Activated CD8-positive, alpha-beta T cell treated with anti-CD3 and anti-CD28 coated beads for 36 hours (primary cell): ENCODE measurements around the gene MTM1. TPM values are rescaled to one million over a fixed set of nuclear protein-coding genes. Genes with fewer than 3 reads are reported as not detected.

Experiments used
- ATAC-seq: fragments of 200-7000 bp; cut with Tn5 transposase; one replicate; pipeline ENCODE4 v1.10.0; 2021; ENCODE audit warnings: mild to moderate bottlenecking, moderate library complexity
- CTCF ChIA-PET: fragments of 350-600 bp; sonication (Branson Sonifier 250); formaldehyde crosslinking; loops from one replicate; lab custom pipeline; 2021; ENCODE audit warnings: antibody characterized with exemption; lab: Charles Lee
- POLR2A ChIA-PET: fragments of 350-600 bp; sonication (Branson Sonifier 250); formaldehyde crosslinking; loops from one replicate; lab custom pipeline; 2021; ENCODE audit warnings: antibody characterized with exemption; lab: Charles Lee
- DNase-seq: peaks from one replicate; pipeline ENCODE4 v3.0.0-alpha.2; 2020
- H3K27ac Mint-ChIP-seq: one replicate; pipeline ENCODE4 v1.8.0; 2021; ENCODE audit warnings: mild to moderate bottlenecking, mixed read lengths
- H3K27me3 Mint-ChIP-seq: one replicate; pipeline ENCODE4 v1.8.0; 2021; ENCODE audit warnings: mixed read lengths
- H3K36me3 Mint-ChIP-seq: one replicate; pipeline ENCODE4 v1.8.0; 2021; ENCODE audit warnings: low read depth, mixed read lengths
- H3K4me1 Mint-ChIP-seq: one replicate; pipeline ENCODE4 v1.8.0; 2021; ENCODE audit warnings: low read depth, mixed read lengths
- H3K4me3 Mint-ChIP-seq: one replicate; pipeline ENCODE4 v1.8.0; 2021; ENCODE audit warnings: mild to moderate bottlenecking, moderate library complexity, mixed read lengths
- H3K9me3 Mint-ChIP-seq: one replicate; pipeline ENCODE4 v1.8.0; 2021; ENCODE audit warnings: mixed read lengths
- intact Hi-C: fragments of 100-400 bp; cut with micrococcal nuclease; formaldehyde crosslinking; loops from one replicate; pipeline ENCODE4 v1.10.0; 2022
- total RNA-seq, 2 experiments: library from RNA; stranded (reverse); gene quantifications; one replicate each; pipeline ENCODE4 v1.2.3, GENCODE V29; 2021
- TF ChIP-seq, protein P1 (sequence below): fragments of 200-600 bp; IDR thresholded peaks from one replicate; pipeline ENCODE4 v1.8.0; 2022; ENCODE audit warnings: antibody characterized with exemption, mild to moderate bottlenecking

MTM1 gene
- total RNA-seq, 2 experiments from 2014 or later: 9.6 to 11.6 TPM

DNA sequence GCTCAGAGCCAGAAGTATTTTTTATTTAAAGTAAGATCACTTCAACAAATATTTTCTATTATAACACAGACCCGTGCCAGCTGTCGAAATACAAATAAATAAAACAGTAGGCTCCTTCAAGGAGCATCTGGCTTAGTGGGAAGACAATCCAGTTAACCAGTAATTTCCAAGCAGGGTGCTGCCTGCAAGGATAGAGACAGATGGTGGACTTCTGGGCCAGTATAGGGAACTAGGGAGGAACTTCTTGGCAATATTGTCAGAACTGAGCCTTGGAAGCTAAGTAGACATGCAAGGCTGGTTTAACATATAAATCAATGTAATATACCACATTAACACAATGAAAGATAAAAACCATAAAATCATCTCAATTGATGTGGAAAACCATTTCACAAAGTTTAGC lies 107.8 kb downstream of the MTM1 start:
- DNase-seq: no peak
- Mint-ChIP-seq H3K4me1 (no peaks in the 10 kb centered on the region), H3K4me3 (no peak overlapping the region), H3K9me3 (no peaks in the 10 kb centered on the region), H3K27me3 (no peaks in the 10 kb centered on the region), H3K27ac (no peak overlapping the region), H3K36me3 (no peaks in the 10 kb centered on the region)
- ATAC-seq: no peak
- intact Hi-C loops: no loop called here
- POLR2A ChIA-PET: no interaction called here
- CTCF ChIA-PET: interaction anchor here (1.0 to 1.4 kb wide), 2 partner anchors 39 to 89 kb away, joined by 3 read pairs; no protein-coding TSS in a partner anchor
- TF ChIP-seq, protein P1, sequence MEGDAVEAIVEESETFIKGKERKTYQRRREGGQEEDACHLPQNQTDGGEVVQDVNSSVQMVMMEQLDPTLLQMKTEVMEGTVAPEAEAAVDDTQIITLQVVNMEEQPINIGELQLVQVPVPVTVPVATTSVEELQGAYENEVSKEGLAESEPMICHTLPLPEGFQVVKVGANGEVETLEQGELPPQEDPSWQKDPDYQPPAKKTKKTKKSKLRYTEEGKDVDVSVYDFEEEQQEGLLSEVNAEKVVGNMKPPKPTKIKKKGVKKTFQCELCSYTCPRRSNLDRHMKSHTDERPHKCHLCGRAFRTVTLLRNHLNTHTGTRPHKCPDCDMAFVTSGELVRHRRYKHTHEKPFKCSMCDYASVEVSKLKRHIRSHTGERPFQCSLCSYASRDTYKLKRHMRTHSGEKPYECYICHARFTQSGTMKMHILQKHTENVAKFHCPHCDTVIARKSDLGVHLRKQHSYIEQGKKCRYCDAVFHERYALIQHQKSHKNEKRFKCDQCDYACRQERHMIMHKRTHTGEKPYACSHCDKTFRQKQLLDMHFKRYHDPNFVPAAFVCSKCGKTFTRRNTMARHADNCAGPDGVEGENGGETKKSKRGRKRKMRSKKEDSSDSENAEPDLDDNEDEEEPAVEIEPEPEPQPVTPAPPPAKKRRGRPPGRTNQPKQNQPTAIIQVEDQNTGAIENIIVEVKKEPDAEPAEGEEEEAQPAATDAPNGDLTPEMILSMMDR: no peak

- peak; percentile 65 for ATAC-seq
Observed at GRCh38 chrX:150680974-150681373, 112.6 kb downstream of the MTM1 start.

DNA sequence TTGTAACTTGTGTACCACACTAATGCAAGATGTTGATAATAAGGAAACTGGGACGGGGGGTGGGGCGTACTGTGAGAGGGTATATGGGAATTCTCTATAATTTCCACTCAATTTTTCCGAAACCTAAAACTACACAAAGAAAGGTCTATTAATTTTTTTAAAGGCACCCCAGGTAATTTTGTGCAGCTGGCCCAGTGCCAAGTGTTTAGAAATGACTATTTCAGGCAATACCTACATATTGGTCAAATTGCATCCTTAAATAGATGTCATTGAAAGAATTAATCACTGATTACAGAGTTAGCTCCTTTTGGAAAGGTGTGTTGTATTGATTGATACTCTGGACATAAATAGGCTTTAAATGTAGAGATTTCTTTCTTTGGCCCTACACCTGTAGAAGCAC lies 114.7 kb downstream of the MTM1 start:
- H3K4me3 Mint-ChIP-seq: no peak overlapping the region
- POLR2A ChIA-PET: interaction anchor here (1.8 kb wide), 1 partner anchor 10 kb away, joined by 7 read pairs; the partner anchor contains the start of gene MTMR1
- DNase-seq: no peak

More at GRCh38 chrX:150680974-150681373, 112.6 kb downstream of the MTM1 start:
- H3K36me3 Mint-ChIP-seq: no peaks in the 10 kb centered on the region
- H3K27me3 Mint-ChIP-seq: no peaks in the 10 kb centered on the region
- POLR2A ChIA-PET: no interaction called here
- no peaks in the 10 kb centered on the region for H3K9me3 Mint-ChIP-seq
- TF ChIP-seq, protein P1: peak; percentile 29
- H3K27ac Mint-ChIP-seq: no peak overlapping the region
- intact Hi-C loops: loop anchor here (5.0 kb wide), 1 partner anchor 319 kb away; the partner anchor contains the start of gene MAMLD1
- H3K4me1 Mint-ChIP-seq: peaks cover 2% of the 10 kb centered on the region
- CTCF ChIA-PET: interaction anchor here (1.0 to 4.9 kb wide), 2 partner anchors 35 to 195 kb away, joined by 3 to 60 read pairs; no protein-coding TSS in a partner anchor
- H3K4me3 Mint-ChIP-seq: no peak overlapping the region
- peak; percentile 18 for DNase-seq

DNA sequence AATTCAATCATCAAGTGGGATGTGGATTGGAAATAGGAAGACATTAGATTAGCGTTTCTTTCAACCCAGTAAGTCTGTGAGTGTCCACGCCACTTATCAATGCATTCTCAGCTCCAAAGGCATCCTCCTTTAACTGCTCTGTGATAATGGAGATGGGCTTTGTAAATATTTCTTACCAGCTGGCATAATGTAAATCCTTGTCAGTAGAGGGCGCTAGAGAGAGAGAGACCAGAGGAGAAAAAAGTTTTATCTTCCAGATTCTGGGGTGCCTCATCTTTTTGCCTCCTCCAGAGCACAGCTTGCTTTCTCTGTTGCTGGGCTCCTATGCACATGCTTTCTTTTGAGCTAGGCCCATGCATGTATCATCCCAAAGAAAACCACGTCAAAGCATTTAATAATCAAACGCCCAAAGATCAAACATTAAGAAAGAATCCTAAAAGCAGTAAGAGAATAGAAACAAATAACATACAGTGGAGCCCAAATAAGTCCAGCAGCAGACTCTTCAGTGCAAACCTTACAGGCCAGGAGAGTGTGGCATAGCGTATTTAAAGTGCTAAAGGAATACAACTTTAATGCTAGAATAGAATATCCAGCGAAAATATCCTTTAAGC lies 115.2 kb downstream of the MTM1 start:
- ATAC-seq (peak; percentile 53), DNase-seq (peak; percentile 17)
- ChIA-PET POLR2A (interaction anchor here (1.8 kb wide), 1 partner anchor 9 kb away, joined by 7 read pairs; the partner anchor contains the start of gene MTMR1), CTCF (interaction anchor here (0.7 to 4.9 kb wide), 25 partner anchors 9 to 197 kb away, joined by 3 to 60 read pairs (median 5); partner anchors contain the start of gene MTMR1)
- H3K27ac Mint-ChIP-seq: no peak overlapping the region
- H3K27me3 Mint-ChIP-seq: no peaks in the 10 kb centered on the region
- H3K9me3 Mint-ChIP-seq: no peaks in the 10 kb centered on the region
- intact Hi-C loops: loop anchor here (2.0 to 5.0 kb wide), 2 partner anchors 33 to 321 kb away; partner anchors contain the start of gene MAMLD1
- H3K36me3 Mint-ChIP-seq: no peaks in the 10 kb centered on the region
- TF ChIP-seq, protein P1: peak; percentile 65
- H3K4me3 Mint-ChIP-seq: no peak overlapping the region
- peaks cover 8% of the 10 kb centered on the region for H3K4me1 Mint-ChIP-seq

More for the DNA sequence above, 114.7 kb downstream of the MTM1 start:
- no peak for ATAC-seq
- TF ChIP-seq, protein P1: no peak
- intact Hi-C loops: loop anchor here (2.0 to 5.0 kb wide), 2 partner anchors 34 to 321 kb away; partner anchors contain the start of gene MAMLD1
- CTCF ChIA-PET: interaction anchor here (0.7 to 4.9 kb wide), 25 partner anchors 9 to 197 kb away, joined by 3 to 60 read pairs (median 5); partner anchors contain the start of gene MTMR1
- H3K36me3 Mint-ChIP-seq: no peaks in the 10 kb centered on the region
- H3K27ac Mint-ChIP-seq: no peak overlapping the region
- H3K27me3 Mint-ChIP-seq: no peaks in the 10 kb centered on the region
- peaks cover 3% of the 10 kb centered on the region for H3K4me1 Mint-ChIP-seq
- H3K9me3 Mint-ChIP-seq: no peaks in the 10 kb centered on the region
